ENCODE measurements around the gene HHAT.

DNA sequence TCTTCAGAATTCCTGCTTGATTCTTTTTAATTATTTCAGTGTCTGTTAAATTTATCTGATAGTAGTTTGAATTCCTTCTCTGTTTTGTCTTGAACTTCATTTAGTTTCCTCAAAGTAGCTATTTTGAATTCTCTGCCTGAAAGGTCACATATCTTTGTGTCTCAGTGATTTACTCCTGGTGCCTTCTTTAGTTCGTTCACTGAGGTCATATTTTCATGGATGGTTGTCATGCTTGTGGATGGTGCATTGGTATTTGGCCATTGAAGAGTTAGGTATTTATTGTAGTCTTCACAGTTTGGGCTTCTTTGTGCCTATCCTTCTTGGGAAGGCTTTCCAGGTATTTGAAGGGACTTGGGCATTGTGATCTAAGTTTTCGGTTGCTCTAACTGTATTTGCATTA is 267.9 kb downstream of the HHAT start:
- TF ChIP-seq, protein P1, sequence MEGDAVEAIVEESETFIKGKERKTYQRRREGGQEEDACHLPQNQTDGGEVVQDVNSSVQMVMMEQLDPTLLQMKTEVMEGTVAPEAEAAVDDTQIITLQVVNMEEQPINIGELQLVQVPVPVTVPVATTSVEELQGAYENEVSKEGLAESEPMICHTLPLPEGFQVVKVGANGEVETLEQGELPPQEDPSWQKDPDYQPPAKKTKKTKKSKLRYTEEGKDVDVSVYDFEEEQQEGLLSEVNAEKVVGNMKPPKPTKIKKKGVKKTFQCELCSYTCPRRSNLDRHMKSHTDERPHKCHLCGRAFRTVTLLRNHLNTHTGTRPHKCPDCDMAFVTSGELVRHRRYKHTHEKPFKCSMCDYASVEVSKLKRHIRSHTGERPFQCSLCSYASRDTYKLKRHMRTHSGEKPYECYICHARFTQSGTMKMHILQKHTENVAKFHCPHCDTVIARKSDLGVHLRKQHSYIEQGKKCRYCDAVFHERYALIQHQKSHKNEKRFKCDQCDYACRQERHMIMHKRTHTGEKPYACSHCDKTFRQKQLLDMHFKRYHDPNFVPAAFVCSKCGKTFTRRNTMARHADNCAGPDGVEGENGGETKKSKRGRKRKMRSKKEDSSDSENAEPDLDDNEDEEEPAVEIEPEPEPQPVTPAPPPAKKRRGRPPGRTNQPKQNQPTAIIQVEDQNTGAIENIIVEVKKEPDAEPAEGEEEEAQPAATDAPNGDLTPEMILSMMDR (conservative IDR thresholded peaks at IDR 0.05; ENCODE audit: low read length): no peak
- no peak for TF ChIP-seq EZH2phosphoT487 (IDR thresholded peaks at IDR 0.05; ENCODE audit: borderline replicate concordance)

Data from Loucy (cell line).